Hematopoietic multipotent progenitor cell (in vitro differentiated cells): ENCODE measurements around the gene SLC12A7. TPM values are rescaled to one million over a fixed set of nuclear protein-coding genes. Genes with fewer than 3 reads are reported as not detected.
"Not testable (repeated sequence)": the region's sequence is repeated elsewhere in the genome, so short reads cannot be mapped to it uniquely, and the experiment has no call there.

Experiments used
- DNase-seq, 3 donors: peaks; one replicate each; pipeline ENCODE4 v3.0.0-alpha.2; 2011 to 2015; ENCODE audit warnings: low read depth in 2 of 3, low spot score in 2 of 3
- small RNA-seq: library from RNA; depleted of rRNA; stranded (forward); fragments of <200 nt; gene quantifications from one replicate; pipeline ENCODE3, GENCODE V24; 2012
- total RNA-seq: library from RNA; depleted of rRNA; stranded (reverse); fragments of >200 nt; gene quantifications from one replicate; pipeline ENCODE4 v1.2.3, GENCODE V29; 2012

The SLC12A7 gene
- total RNA-seq, 1 donor: 96.7 TPM

DNA sequence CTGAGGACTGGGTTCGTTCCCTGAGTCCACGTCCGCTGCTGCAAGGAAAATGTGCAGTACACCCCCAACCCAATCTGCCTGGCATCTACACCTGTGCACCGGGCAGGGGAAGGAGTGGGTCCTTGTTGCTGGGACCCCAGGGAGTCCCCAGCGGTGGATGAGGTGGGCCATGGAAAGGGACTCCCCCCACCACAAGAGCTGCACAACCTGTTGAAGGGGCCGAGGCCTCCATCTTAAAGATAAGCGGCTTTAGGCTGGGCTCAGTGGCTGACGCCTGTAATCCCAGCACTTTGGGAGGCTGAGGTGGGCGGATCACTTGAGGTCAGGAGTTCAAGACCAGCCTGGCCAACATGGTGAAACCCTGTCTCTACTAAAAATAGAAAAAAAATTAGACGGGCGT, 111.0 kb downstream of the SLC12A7 start:
- not testable (repeated sequence) for DNase-seq

Small RNA genes lying within 50 kb of the gene (small RNA-seq; reads per million reads assigned to genes)
- not detected for gene MIR4635

Other genes starting within 250 kb of the SLC12A7 start
- gene BRD9, start 219.3 kb downstream of the SLC12A7 start, total RNA-seq: 34.2 TPM
- gene TRIP13, start 219.2 kb downstream of the SLC12A7 start, total RNA-seq: 4.8 TPM
- under 0.01 TPM for gene NKD2, start 103.3 kb downstream of the SLC12A7 start, total RNA-seq
- gene SLC6A19, start 89.5 kb upstream of the SLC12A7 start, total RNA-seq: under 0.01 TPM
- not detected for gene SLC6A18, start 113.3 kb upstream of the SLC12A7 start, total RNA-seq
- 1.1 TPM for gene TERT, start 183.0 kb upstream of the SLC12A7 start, total RNA-seq
- 130 TPM for gene CLPTM1L, start 233.0 kb upstream of the SLC12A7 start, total RNA-seq